HG03469 (cell line): Measurements from ENCODE around the gene UBXN7.
"Not testable (repeated sequence)": the region's sequence is repeated elsewhere in the genome, so short reads cannot be mapped to it uniquely, and the experiment has no call there.

ENCODE experiments used
- ATAC-seq: cut with Tn5 transposase; IDR thresholded peaks from one replicate; pipeline ENCODE4 v1.9.1; 2021; ENCODE audit warnings: mild to moderate bottlenecking, moderate library complexity, moderate number of reproducible peaks; ENCODE audit not compliant: unreplicated experiment

UBXN7 gene

GRCh38 chr3:196432137-196432879 lies at the start of gene UBXN7:
UBXN7 (minus strand) TSS chr3:196432427; CDS start chr3:196432399, 28 bp downstream.
- ATAC-seq, result peak; percentile 51

GRCh38 chr3:196477678-196478077 lies 45.5 kb upstream of the UBXN7 start:
- no peak for ATAC-seq

- ATAC-seq, result no peak
These were observed 40.1 kb upstream of the UBXN7 start for GRCh38 chr3:196472286-196472685.

- ATAC-seq, result no peak
These were observed 39.3 kb upstream of the UBXN7 start for GRCh38 chr3:196471551-196471950.

GRCh38 chr3:196470182-196470581 lies 38.0 kb upstream of the UBXN7 start:
- not testable (repeated sequence) for ATAC-seq

- ATAC-seq, result no peak
These were observed 31.6 kb upstream of the UBXN7 start for GRCh38 chr3:196463804-196464203.

- no peak for ATAC-seq
These were observed 31.2 kb upstream of the UBXN7 start for GRCh38 chr3:196463478-196463756.

- ATAC-seq, result not testable (repeated sequence)
These were observed 30.7 kb upstream of the UBXN7 start for GRCh38 chr3:196462680-196463477.

GRCh38 chr3:196458063-196458462 lies 25.8 kb upstream of the UBXN7 start:
- no peak for ATAC-seq

- ATAC-seq, result not testable (repeated sequence)
These were observed 25.2 kb upstream of the UBXN7 start for GRCh38 chr3:196457470-196457869.

GRCh38 chr3:196454935-196455334 lies 22.7 kb upstream of the UBXN7 start:
- ATAC-seq, result no peak

- not testable (repeated sequence) for ATAC-seq
These were observed 13.2 kb upstream of the UBXN7 start for GRCh38 chr3:196445391-196445790.

GRCh38 chr3:196444500-196444894 lies 12.3 kb upstream of the UBXN7 start:
- no peak for ATAC-seq

GRCh38 chr3:196440696-196441095 lies 8.5 kb upstream of the UBXN7 start:
- no peak for ATAC-seq

- ATAC-seq, result no peak
These were observed 7.9 kb upstream of the UBXN7 start for GRCh38 chr3:196440041-196440537.

- peak; percentile 13 for ATAC-seq
These were observed 768 bp downstream of the UBXN7 start for GRCh38 chr3:196431181-196432136.

- ATAC-seq, result no peak
These were observed 4.2 kb downstream of the UBXN7 start for GRCh38 chr3:196428041-196428440.

GRCh38 chr3:196424421-196424820 lies 7.8 kb downstream of the UBXN7 start:
- not testable (repeated sequence) for ATAC-seq

- ATAC-seq, result no peak
These were observed 9.0 kb downstream of the UBXN7 start for GRCh38 chr3:196423044-196423781.

GRCh38 chr3:196421668-196422067 lies 10.6 kb downstream of the UBXN7 start:
- ATAC-seq, result not testable (repeated sequence)
